Smooth muscle cell of the brain vasculature (primary cell): ENCODE results near the gene TBC1D21.
"Not testable (repeated sequence)": the region's sequence is repeated elsewhere in the genome, so short reads cannot be mapped to it uniquely, and the experiment has no call there.

Experiments
- DNase-seq: peaks from one replicate; pipeline ENCODE4 v3.0.0-alpha.2; 2012; ENCODE audit warnings: low read depth, low spot score

The TBC1D21 gene

DNA sequence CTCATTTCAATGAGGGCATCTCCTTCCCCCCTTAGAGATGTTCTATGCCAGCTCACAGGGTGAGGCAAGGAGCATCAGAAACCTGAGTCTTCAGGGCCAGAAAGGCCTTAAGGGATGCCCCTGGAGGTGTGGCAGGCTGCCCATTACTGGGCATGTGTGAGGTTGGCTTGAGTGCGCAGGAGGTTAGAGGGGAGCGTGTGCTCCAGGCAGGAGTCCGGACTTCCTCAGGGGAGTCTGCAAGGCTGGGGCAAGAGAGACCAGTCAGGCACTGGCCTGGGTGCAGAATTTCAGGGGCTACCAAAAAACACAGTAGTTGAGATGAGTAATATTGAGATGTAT lies 54.8 kb downstream of the TBC1D21 start:
- no peak for DNase-seq

DNA sequence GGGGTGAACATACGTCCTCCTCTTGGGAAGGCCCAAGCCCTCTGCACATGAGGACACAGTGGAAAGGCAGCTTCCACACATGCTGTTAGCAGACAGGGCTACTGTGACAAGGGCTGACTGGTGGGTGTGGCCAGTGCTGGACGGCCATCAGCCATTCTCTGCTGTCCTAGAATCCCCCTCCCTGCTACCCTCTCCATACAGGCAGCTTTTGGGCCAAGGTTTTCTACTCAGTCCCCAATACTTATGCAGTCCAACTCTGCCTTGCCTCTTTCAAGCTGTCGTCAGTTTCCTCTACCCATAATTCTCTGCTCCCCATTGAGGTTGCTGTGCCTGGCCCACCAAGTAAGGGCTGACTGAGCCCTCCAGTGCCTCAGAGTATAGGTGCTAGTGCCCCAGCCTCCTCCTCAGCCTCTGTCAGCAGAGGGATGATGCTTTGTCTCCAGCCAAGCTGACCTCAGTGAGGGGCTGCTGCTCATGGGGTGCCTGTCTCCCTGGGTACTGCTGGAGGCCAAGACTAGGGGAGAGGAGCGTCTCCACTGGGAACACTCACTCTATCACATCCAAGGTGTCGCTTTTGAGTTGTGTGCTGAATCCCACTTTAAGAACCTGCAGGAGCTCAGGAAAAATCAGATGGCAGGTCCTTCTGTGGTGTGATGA lies 55.7 kb downstream of the TBC1D21 start:
- DNase-seq = no peak

- DNase-seq = peak; percentile 75
Measured at GRCh38 chr15:73930371-73930770, 57.0 kb downstream of the TBC1D21 start.

DNA sequence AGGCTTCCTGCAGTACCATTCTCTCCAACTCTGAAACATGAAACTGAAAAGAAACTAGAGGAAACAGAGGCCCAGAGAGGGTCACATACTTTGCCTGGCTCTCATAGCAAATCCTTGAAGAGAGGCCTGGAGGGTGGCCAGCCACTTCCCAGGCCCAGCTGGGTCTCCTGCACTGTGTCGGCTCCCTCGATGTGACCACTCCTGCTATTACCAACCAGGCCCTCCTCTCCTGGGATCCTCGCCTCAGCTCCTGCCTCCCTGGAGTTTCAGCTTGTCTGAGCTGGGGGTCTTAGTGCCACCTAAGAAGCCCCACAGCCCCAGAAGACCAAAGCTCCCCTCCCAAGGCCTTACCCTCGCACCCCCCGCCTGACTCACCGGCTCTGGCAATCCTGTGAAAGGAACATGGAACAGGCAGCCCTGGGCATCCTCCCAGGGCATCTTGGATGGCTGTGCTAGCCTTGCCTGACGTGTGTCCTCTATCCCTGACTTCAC lies 57.5 kb downstream of the TBC1D21 start:
- peak; percentile 60 for DNase-seq

DNA sequence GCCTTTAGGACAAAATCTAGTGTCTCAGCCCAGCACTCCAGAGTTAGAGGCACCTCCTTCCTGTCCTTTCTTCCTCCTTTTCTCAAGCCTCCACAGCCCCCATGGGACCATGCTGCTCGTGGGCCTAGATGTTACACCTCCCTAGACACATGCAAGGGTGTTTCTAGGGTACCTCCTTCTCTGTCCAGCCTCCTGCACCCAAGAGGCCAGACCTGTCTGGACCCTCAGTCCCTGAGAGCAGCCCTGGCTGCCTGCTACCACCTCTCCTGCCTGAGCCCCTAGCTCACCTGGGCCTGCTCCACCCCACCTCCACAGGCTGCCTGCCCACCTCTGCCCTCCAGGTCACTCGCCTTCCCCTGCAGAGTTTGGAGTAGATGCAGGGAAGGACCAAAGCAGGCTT lies 58.1 kb downstream of the TBC1D21 start:
- no peak for DNase-seq

GRCh38 chr15:73932381-73933191 lies 59.2 kb downstream of the TBC1D21 start:
- DNase-seq = no peak

DNA sequence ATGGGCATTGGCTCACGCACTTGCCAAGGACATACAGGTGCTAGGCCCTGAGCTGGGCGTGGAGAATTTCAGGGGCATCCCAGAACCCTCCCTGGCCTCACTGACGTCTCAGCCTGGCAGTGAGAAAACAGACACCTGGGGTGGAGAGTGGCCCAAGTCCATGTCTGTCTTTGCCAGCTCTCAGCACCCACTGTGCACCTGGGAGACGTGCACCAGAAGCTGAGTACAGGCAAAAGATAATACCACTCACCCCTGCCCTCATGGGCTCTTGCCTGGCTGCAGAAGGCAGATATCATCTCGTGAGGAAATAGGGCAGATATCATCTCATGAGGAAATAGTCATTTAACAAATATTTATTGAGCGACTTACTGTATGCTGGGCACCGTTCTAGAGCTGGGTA lies 60.9 kb downstream of the TBC1D21 start:
- DNase-seq = no peak

- no peak for DNase-seq
Measured at GRCh38 chr15:73935547-73935946, 62.2 kb downstream of the TBC1D21 start.

DNA sequence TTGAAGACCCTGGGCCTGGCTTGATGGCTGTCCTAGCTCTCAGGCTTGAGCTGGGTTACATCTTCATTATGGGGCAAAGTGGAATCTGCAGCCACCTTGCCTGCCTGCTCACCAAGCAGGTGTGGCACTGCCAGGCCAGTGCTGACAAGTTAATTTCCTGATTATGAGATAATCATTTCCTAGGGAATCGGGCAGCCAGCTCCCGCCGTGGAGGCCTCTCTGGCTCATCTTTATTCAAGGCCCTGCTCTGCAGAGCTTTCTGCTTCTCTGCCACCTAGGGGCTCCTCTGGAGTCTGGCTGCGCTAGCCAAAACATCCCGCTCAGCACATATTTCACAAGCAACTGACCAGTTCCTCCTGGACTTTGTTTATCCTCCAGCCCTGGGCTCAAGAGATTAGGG lies 62.8 kb downstream of the TBC1D21 start:
- no peak for DNase-seq

GRCh38 chr15:73936588-73937290 lies 63.4 kb downstream of the TBC1D21 start:
- DNase-seq = no peak

DNA sequence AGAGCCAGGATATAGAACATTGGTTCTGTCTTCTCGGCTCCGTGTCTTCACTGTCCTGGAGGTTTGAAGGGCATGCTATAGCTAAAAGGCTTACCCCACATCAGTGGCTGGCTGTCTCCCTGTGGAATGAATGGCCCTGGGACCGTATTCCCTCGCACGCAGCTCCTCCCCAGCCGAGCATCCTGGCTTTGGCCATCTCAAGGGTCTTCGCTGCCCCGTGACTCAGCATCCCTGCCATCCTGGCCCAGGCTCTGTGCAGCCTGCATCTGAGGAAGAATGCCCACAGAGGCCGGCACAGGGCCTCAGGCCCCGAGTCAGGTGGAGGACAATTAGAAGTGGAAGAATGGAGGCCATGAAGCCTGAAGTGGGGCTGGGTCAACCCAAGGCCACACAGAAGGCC lies 63.9 kb downstream of the TBC1D21 start:
- no peak for DNase-seq

GRCh38 chr15:73937726-73938125 lies 64.4 kb downstream of the TBC1D21 start:
- DNase-seq = no peak

DNA sequence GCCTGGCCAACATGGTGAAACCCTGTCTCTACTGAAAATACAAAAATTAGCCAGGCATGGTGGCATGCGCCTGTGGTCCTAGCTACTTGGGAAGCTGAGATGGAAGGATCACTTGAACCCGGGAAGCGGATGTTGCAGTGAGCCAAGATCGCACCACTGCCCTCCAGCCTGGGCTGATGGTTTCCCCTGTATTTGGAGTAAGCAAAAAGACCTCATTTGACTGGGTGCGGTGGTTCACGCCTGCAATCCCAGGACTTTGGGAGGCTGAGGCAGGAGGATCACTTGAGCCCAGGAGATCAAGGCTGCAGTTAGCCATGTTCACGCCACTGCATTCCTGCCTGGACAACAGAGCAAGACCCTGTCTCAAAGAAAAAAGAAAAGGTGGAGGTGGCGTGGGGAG lies 65.2 kb downstream of the TBC1D21 start:
- not testable (repeated sequence) for DNase-seq
